ENCODE measurements around the gene COL23A1. TPM values are rescaled to one million over a fixed set of nuclear protein-coding genes. Genes with fewer than 3 reads are reported as not detected.

COL23A1 gene
- total and polyA plus RNA-seq, 2 of the 8 experiments (the other 6 are each of a cell fraction or from before 2014, with no cell fraction given), result 3.1 to 4.7 TPM

- Histone ChIP-seq H3K4ac (replicated peaks; ENCODE audit: insufficient read length, low read depth, low read length) (no peak overlapping the region), H2BK120ac (replicated peaks; ENCODE audit: low read depth, low read length) (no peak overlapping the region), H3K4me2 (ENCODE audit: insufficient read depth in 1 of 2, low read depth in 2 of 2, low read length in 2 of 2) (no peak overlapping the region), H4K8ac (ENCODE audit: extremely low read depth, insufficient read depth, low read length) (no peak overlapping the region), H3K36me3 (ENCODE audit: control insufficient read depth in 2 of 4, insufficient read depth in 4 of 4, low read length in 3 of 4) (no peaks in the 10 kb centered on the region), H2BK15ac (ENCODE audit: low read length) (no peak overlapping the region), H3K4me1 (replicated peaks in 1 of 4; ENCODE audit: control insufficient read depth in 3 of 4, insufficient read depth in 4 of 4, low read length in 3 of 4) (no peaks in the 10 kb centered on the region), H3K27ac (ENCODE audit: low read depth, low read length) (no peak overlapping the region), H4K91ac (replicated peaks; ENCODE audit: insufficient read length, low read length) (no peak overlapping the region), H3K79me1 (ENCODE audit: low read depth, low read length) (no peaks in the 10 kb centered on the region), H4K20me1 (replicated peaks in 1 of 2; ENCODE audit: control insufficient read depth in 1 of 2, insufficient read depth in 2 of 2, low read length in 2 of 2) (no peaks in the 10 kb centered on the region), H3K18ac (ENCODE audit: extremely low read depth, low read length) (no peak overlapping the region), H4K5ac (ENCODE audit: insufficient read length, low read depth, low read length) (no peak overlapping the region), H3K4me3 (ENCODE audit: extremely low read depth in 1 of 4, insufficient read depth in 2 of 4, low read depth in 3 of 4, low read length in 4 of 4) (no peak overlapping the region), H2AFZ (ENCODE audit: low read length) (no peak overlapping the region), H2BK12ac (ENCODE audit: low read depth, low read length) (no peak overlapping the region), H3K23me2 (ENCODE audit: low read depth, low read length) (no peaks in the 10 kb centered on the region), H2BK5ac (ENCODE audit: low read depth, low read length) (no peak overlapping the region), H3K56ac (replicated peaks; ENCODE audit: insufficient read length, low read depth, low read length) (no peak overlapping the region), H3K79me2 (ENCODE audit: control insufficient read depth in 1 of 2, insufficient read depth in 2 of 2, low read length in 2 of 2) (no peaks in the 10 kb centered on the region), H3K9ac (replicated peaks in 1 of 4; ENCODE audit: extremely low read depth in 1 of 4, low read depth in 3 of 4, low read length in 3 of 4) (no peak overlapping the region), H3K14ac (ENCODE audit: insufficient read length) (no peak overlapping the region), H3K9me3 (ENCODE audit: insufficient read depth in 2 of 2, low read depth in 1 of 2, low read length in 1 of 2) (peaks cover 0 to 6% of the 10 kb centered on the region in 2 experiments; a peak in 2 of 4 replicates), H3K23ac (ENCODE audit: insufficient read length) (no peak overlapping the region), H2BK20ac (ENCODE audit: low read length) (no peak overlapping the region), H3K27me3 (replicated peaks in 1 of 4; ENCODE audit: control insufficient read depth in 3 of 4, extremely low read depth in 1 of 4, insufficient read depth in 3 of 4, low read length in 3 of 4) (no peaks in the 10 kb centered on the region), H2AK5ac (ENCODE audit: low read depth, low read length) (0 out of 2 replicates have a peak overlapping the region, but pooled peaks have one; percentile 4)
- DNase-seq (ENCODE audit: low read depth in 1 of 2, low spot score in 2 of 2), result no peak
- ChIA-PET POLR2A (ENCODE audit: partially characterized antibody) (interaction anchor here (1.1 kb wide), 1 partner anchor 13 kb away, joined by 3 read pairs; no protein-coding TSS in a partner anchor), CTCF (ENCODE audit: partially characterized antibody) (interaction anchor here (1.1 to 1.9 kb wide), 2 partner anchors 17 to 194 kb away, joined by 3 to 9 read pairs; no protein-coding TSS in a partner anchor)
- WGBS, 2 experiments (ENCODE audit: extremely low coverage in 1 of 2, insufficient coverage in 1 of 2, insufficient read length in 1 of 2, insufficient replicate concordance in 2 of 2, low coverage in 1 of 2, low lambda C conversion rate in 2 of 2, missing lambda C conversion rate in 1 of 2), result 92% methylated on average over 9 of the region's 9 CpGs; no CpG with 5 or more reads in 1 of the 2 experiments
- no peak for FAIRE-seq
- no peak for TF ChIP-seq SIN3A (conservative IDR thresholded peaks at IDR 0.05 in 1 of 2, IDR thresholded peaks at IDR 0.05 in 1 of 2; ENCODE audit: low read depth in 1 of 2, low read length in 2 of 2)
- TF ChIP-seq HDAC2 (IDR thresholded peaks at IDR 0.05; ENCODE audit: borderline replicate concordance in 1 of 2, low read depth in 2 of 2, low read length in 2 of 2), result no peak
- no peak for TF ChIP-seq RNF2 (IDR thresholded peaks at IDR 0.05; ENCODE audit: borderline replicate concordance, low read depth, low read length, missing control alignments, poor library complexity, severe bottlenecking)
- TF ChIP-seq CBX5 (IDR thresholded peaks at IDR 0.05; ENCODE audit: low read depth, low read length), result no peak
- no peak for TF ChIP-seq GTF2F1 (IDR thresholded peaks at IDR 0.05; ENCODE audit: borderline replicate concordance, low read depth, low read length)
- TF ChIP-seq TCF12 (IDR thresholded peaks at IDR 0.05; ENCODE audit: low read depth, low read length), result no peak
- no peak for TF ChIP-seq KDM5A (IDR thresholded peaks at IDR 0.05; ENCODE audit: low read length)
- no peak for TF ChIP-seq POLR2AphosphoS5 (IDR thresholded peaks at IDR 0.05; ENCODE audit: low read depth, low read length)
- TF ChIP-seq SAP30 (IDR thresholded peaks at IDR 0.05; ENCODE audit: insufficient read depth, insufficient replicate concordance, low read length), result no peak
- no peak for TF ChIP-seq KDM1A (IDR thresholded peaks at IDR 0.05; ENCODE audit: borderline replicate concordance, low read length)
- no peak for TF ChIP-seq TEAD4 (IDR thresholded peaks at IDR 0.05; ENCODE audit: low read depth, low read length)
- no peak for TF ChIP-seq FOSL1 (IDR thresholded peaks at IDR 0.05; ENCODE audit: insufficient read depth, low read depth, low read length)
- no peak for TF ChIP-seq PHF8 (conservative IDR thresholded peaks at IDR 0.05; ENCODE audit: low read depth, low read length)
These were observed 110.9 kb downstream of the COL23A1 start for GRCh38 chr5:178479261-178479660.

Measured in H1 (cell line).